Ishikawa (cell line): Measurements from ENCODE around the gene GART.

Source experiments
- CEBPB ChIP-seq: IDR thresholded peaks from 2 replicates; pipeline ENCODE4 v1.6.1; 2012
- CREB1 ChIP-seq: IDR thresholded peaks from 2 replicates; pipeline ENCODE4 v1.6.1; 2012; ENCODE audit warnings: low read depth
- EGR1 ChIP-seq: IDR thresholded peaks from 2 replicates; pipeline ENCODE4 v1.6.1; 2012
- EP300 ChIP-seq: IDR thresholded peaks from 2 replicates; pipeline ENCODE4 v1.6.1; 2012; ENCODE audit warnings: borderline replicate concordance
- NFIC ChIP-seq: IDR thresholded peaks from 2 replicates; pipeline ENCODE4 v1.6.1; 2012
- RAD21 ChIP-seq: IDR thresholded peaks from 2 replicates; pipeline ENCODE4 v1.6.1; 2012; ENCODE audit warnings: low read depth
- TAF1 ChIP-seq: IDR thresholded peaks from 2 replicates; pipeline ENCODE4 v1.6.1; 2012; ENCODE audit warnings: low read depth, mild to moderate bottlenecking
- TCF12 ChIP-seq: IDR thresholded peaks from 2 replicates; pipeline ENCODE4 v1.6.1; 2012; ENCODE audit warnings: low read depth
- TEAD4 ChIP-seq: IDR thresholded peaks from 2 replicates; pipeline ENCODE4 v1.6.1; 2012
- YY1 ChIP-seq: IDR thresholded peaks from 2 replicates; pipeline ENCODE4 v1.6.1; 2012; ENCODE audit warnings: low read depth
- ZBTB7A ChIP-seq: IDR thresholded peaks from 2 replicates; pipeline ENCODE4 v1.6.1; 2012; ENCODE audit warnings: low read depth
- TF ChIP-seq, protein P1 (sequence below): IDR thresholded peaks from 2 replicates; pipeline ENCODE4 v1.6.1; 2012; ENCODE audit warnings: low read depth, mild to moderate bottlenecking
- TF ChIP-seq, protein P2 (sequence below): IDR thresholded peaks from 2 replicates; pipeline ENCODE4 v1.6.1; 2012
- TF ChIP-seq, protein P3 (sequence below): IDR thresholded peaks from 2 replicates; pipeline ENCODE4 v1.6.1; 2012

DNA sequence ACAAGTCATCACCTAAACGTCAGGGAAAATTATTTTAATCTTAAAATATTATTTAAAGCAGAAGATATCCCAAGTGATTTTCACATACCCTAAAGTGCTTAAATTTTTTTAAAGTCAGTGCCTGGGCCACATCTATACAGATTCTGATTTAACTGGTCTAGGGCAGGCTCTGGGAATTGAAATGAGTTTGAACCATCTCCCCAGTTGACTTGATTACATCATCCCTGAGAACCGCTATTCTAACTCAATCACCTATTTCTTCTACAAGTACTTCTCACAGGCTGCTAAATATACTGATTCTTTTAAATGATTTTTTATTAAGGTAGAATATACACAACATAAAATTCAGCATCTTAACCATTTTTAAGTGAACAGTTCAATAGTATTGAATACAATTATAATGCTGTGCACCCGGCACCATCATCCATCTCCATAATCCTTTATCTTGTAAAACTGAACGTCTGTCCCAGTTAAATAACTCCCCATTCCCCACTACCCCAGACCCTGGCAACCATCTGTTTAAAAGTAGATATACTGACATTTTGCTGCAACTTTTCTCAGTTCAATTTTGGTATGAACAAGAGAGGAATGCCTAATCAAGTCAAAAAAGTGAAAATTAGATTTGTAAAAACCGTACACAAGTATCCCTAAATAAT, 19.5 kb downstream of the GART start:
- TF ChIP-seq, protein P1, sequence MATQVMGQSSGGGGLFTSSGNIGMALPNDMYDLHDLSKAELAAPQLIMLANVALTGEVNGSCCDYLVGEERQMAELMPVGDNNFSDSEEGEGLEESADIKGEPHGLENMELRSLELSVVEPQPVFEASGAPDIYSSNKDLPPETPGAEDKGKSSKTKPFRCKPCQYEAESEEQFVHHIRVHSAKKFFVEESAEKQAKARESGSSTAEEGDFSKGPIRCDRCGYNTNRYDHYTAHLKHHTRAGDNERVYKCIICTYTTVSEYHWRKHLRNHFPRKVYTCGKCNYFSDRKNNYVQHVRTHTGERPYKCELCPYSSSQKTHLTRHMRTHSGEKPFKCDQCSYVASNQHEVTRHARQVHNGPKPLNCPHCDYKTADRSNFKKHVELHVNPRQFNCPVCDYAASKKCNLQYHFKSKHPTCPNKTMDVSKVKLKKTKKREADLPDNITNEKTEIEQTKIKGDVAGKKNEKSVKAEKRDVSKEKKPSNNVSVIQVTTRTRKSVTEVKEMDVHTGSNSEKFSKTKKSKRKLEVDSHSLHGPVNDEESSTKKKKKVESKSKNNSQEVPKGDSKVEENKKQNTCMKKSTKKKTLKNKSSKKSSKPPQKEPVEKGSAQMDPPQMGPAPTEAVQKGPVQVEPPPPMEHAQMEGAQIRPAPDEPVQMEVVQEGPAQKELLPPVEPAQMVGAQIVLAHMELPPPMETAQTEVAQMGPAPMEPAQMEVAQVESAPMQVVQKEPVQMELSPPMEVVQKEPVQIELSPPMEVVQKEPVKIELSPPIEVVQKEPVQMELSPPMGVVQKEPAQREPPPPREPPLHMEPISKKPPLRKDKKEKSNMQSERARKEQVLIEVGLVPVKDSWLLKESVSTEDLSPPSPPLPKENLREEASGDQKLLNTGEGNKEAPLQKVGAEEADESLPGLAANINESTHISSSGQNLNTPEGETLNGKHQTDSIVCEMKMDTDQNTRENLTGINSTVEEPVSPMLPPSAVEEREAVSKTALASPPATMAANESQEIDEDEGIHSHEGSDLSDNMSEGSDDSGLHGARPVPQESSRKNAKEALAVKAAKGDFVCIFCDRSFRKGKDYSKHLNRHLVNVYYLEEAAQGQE: no peak
- TF ChIP-seq ZBTB7A (no peak), TAF1 (no peak), RAD21 (no peak), EP300 (no peak), CEBPB (no peak), TCF12 (no peak), NFIC (no peak), EGR1 (no peak), TEAD4 (no peak), CREB1 (no peak), YY1 (no peak)
- TF ChIP-seq, protein P2, sequence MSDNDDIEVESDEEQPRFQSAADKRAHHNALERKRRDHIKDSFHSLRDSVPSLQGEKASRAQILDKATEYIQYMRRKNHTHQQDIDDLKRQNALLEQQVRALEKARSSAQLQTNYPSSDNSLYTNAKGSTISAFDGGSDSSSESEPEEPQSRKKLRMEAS: no peak
- TF ChIP-seq, protein P3, sequence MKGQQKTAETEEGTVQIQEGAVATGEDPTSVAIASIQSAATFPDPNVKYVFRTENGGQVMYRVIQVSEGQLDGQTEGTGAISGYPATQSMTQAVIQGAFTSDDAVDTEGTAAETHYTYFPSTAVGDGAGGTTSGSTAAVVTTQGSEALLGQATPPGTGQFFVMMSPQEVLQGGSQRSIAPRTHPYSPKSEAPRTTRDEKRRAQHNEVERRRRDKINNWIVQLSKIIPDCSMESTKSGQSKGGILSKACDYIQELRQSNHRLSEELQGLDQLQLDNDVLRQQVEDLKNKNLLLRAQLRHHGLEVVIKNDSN: no peak
